ENCODE measurements around the gene DUSP15. TPM values are rescaled to one million over a fixed set of nuclear protein-coding genes. Genes with fewer than 3 reads are reported as not detected.

DUSP15 gene
- total and polyA plus RNA-seq, 2 of the 8 experiments (the other 6 are each of a cell fraction or from before 2014, with no cell fraction given): 0.91 to 3.2 TPM

- H3K14ac ChIP-seq (ENCODE audit: insufficient read length): no peak overlapping the region
- no peaks in the 10 kb centered on the region for H4K20me1 ChIP-seq (replicated peaks in 1 of 2; ENCODE audit: control insufficient read depth in 1 of 2, insufficient read depth in 2 of 2, low read length in 2 of 2)
- H3K9ac ChIP-seq (replicated peaks in 1 of 4; ENCODE audit: extremely low read depth in 1 of 4, low read depth in 3 of 4, low read length in 3 of 4): no peak overlapping the region
- H3K9me3 ChIP-seq (ENCODE audit: insufficient read depth in 2 of 2, low read depth in 1 of 2, low read length in 1 of 2): no peaks in the 10 kb centered on the region
- no peaks in the 10 kb centered on the region for H3K79me1 ChIP-seq (ENCODE audit: low read depth, low read length)
- H2BK5ac ChIP-seq (ENCODE audit: low read depth, low read length): no peak overlapping the region
- CTCF ChIA-PET (ENCODE audit: partially characterized antibody): interaction anchor here (0.7 to 2.1 kb wide), 4 partner anchors 43 to 179 kb away, joined by 3 to 6 read pairs (median 3); partner anchors contain the start of gene TPX2
- H3K4me1 ChIP-seq (replicated peaks in 1 of 4; ENCODE audit: control insufficient read depth in 3 of 4, insufficient read depth in 4 of 4, low read length in 3 of 4): peaks cover 4 to 9% (median 8%) of the 10 kb centered on the region in 4 experiments; a peak in 6 of 7 replicates
- no peak overlapping the region for H3K4me2 ChIP-seq (ENCODE audit: insufficient read depth in 1 of 2, low read depth in 2 of 2, low read length in 2 of 2)
- H3K79me2 ChIP-seq (ENCODE audit: control insufficient read depth in 1 of 2, insufficient read depth in 2 of 2, low read length in 2 of 2): no peaks in the 10 kb centered on the region
- no peak overlapping the region for H4K91ac ChIP-seq (replicated peaks; ENCODE audit: insufficient read length, low read length)
- H3K4ac ChIP-seq (replicated peaks; ENCODE audit: insufficient read length, low read depth, low read length): no peak overlapping the region
- H2AFZ ChIP-seq (ENCODE audit: low read length): no peak overlapping the region
- H2BK12ac ChIP-seq (ENCODE audit: low read depth, low read length): no peak overlapping the region
- H3K4me3 ChIP-seq (ENCODE audit: extremely low read depth in 1 of 4, insufficient read depth in 2 of 4, low read depth in 3 of 4, low read length in 4 of 4): no peak overlapping the region
- no peak overlapping the region for H3K23ac ChIP-seq (ENCODE audit: insufficient read length)
- H2BK120ac ChIP-seq (replicated peaks; ENCODE audit: low read depth, low read length): no peak overlapping the region
- no peak overlapping the region for H2BK15ac ChIP-seq (ENCODE audit: low read length)
- no peak for TF ChIP-seq KDM1A (IDR thresholded peaks at IDR 0.05; ENCODE audit: borderline replicate concordance, low read length)
- no peak for TF ChIP-seq CTCF (IDR thresholded peaks at IDR 0.05; ENCODE audit: control extremely low read depth in 1 of 3, insufficient read depth in 1 of 3, low read depth in 1 of 3, low read length in 3 of 3)
- TF ChIP-seq RBBP5 (IDR thresholded peaks at IDR 0.05; ENCODE audit: borderline replicate concordance, low read depth, low read length): no peak
- no peak for TF ChIP-seq CTBP2 (IDR thresholded peaks at IDR 0.05; ENCODE audit: borderline replicate concordance, insufficient read depth, insufficient read length, low read length)
- TF ChIP-seq TCF12 (IDR thresholded peaks at IDR 0.05; ENCODE audit: low read depth, low read length): no peak
- TF ChIP-seq BCL11A (IDR thresholded peaks at IDR 0.05; ENCODE audit: low read depth in 2 of 2, low read length in 2 of 2): no peak
- TF ChIP-seq EP300 (IDR thresholded peaks at IDR 0.05; ENCODE audit: borderline replicate concordance in 1 of 2, low read depth in 2 of 2, low read length in 2 of 2): no peak
- no peak for TF ChIP-seq SIX5 (IDR thresholded peaks at IDR 0.05; ENCODE audit: low read depth, low read length)
- TF ChIP-seq KDM5A (IDR thresholded peaks at IDR 0.05; ENCODE audit: low read length): no peak
- TF ChIP-seq SP4 (IDR thresholded peaks at IDR 0.05; ENCODE audit: low read length): no peak
- no peak for TF ChIP-seq CEBPB (IDR thresholded peaks at IDR 0.05; ENCODE audit: low read depth, low read length)
- TF ChIP-seq CHD2 (IDR thresholded peaks at IDR 0.05; ENCODE audit: low read length): no peak
- no peak for TF ChIP-seq BACH1 (IDR thresholded peaks at IDR 0.05; ENCODE audit: low read length)
- TF ChIP-seq KDM4A (IDR thresholded peaks at IDR 0.05; ENCODE audit: low read depth, low read length, severe bottlenecking): no peak
- H3K23me2 ChIP-seq (ENCODE audit: low read depth, low read length): no peaks in the 10 kb centered on the region
- POLR2A ChIA-PET (ENCODE audit: partially characterized antibody): no interaction called here
- no peak overlapping the region for H3K18ac ChIP-seq (ENCODE audit: extremely low read depth, low read length)
- no peak overlapping the region for H3K56ac ChIP-seq (replicated peaks; ENCODE audit: insufficient read length, low read depth, low read length)
- no peak overlapping the region for H4K8ac ChIP-seq (ENCODE audit: extremely low read depth, insufficient read depth, low read length)
- H2AK5ac ChIP-seq (ENCODE audit: low read depth, low read length): no peak overlapping the region
- no peaks in the 10 kb centered on the region for H3K36me3 ChIP-seq (ENCODE audit: control insufficient read depth in 2 of 4, insufficient read depth in 4 of 4, low read length in 3 of 4)
- FAIRE-seq (no peak), DNase-seq (ENCODE audit: low read depth in 1 of 2, low spot score in 2 of 2) (no peak)
- no peak overlapping the region for H3K27ac ChIP-seq (ENCODE audit: low read depth, low read length)
- H2BK20ac ChIP-seq (ENCODE audit: low read length): no peak overlapping the region
- H3K27me3 ChIP-seq (replicated peaks in 1 of 4; ENCODE audit: control insufficient read depth in 3 of 4, extremely low read depth in 1 of 4, insufficient read depth in 3 of 4, low read length in 3 of 4): no peaks in the 10 kb centered on the region
- no peak overlapping the region for H4K5ac ChIP-seq (ENCODE audit: insufficient read length, low read depth, low read length)
These were observed 56.7 kb downstream of the DUSP15 start for GRCh38 chr20:31813611-31814010.

All from H1 (cell line).